Endothelial cell (in vitro differentiated cells): ENCODE measurements around the gene FAM78B. TPM values are rescaled to one million over a fixed set of nuclear protein-coding genes. Genes with fewer than 3 reads are reported as not detected.
A peak's percentile ranks its signal among the peaks of the same experiment; 100 is the strongest.

Source experiments
- DNase-seq: peaks from one replicate; pipeline ENCODE4 v3.0.0; 2021; ENCODE audit warnings: low spot score
- H3K27ac Mint-ChIP-seq: one replicate; pipeline ENCODE4 v1.8.0; 2021; ENCODE audit warnings: mixed read lengths, inconsistent platforms; ENCODE audit not compliant: unreplicated experiment
- H3K27me3 Mint-ChIP-seq: one replicate; pipeline ENCODE4 v1.8.0; 2021; ENCODE audit warnings: mild to moderate bottlenecking, moderate library complexity, mixed read lengths, inconsistent platforms; ENCODE audit not compliant: unreplicated experiment
- H3K36me3 Mint-ChIP-seq: one replicate; pipeline ENCODE4 v1.8.0; 2021; ENCODE audit warnings: mild to moderate bottlenecking, low read depth, mixed read lengths, inconsistent platforms; ENCODE audit not compliant: unreplicated experiment
- H3K4me1 Mint-ChIP-seq: one replicate; pipeline ENCODE4 v1.8.0; 2021; ENCODE audit warnings: mild to moderate bottlenecking, mixed read lengths, inconsistent platforms; ENCODE audit not compliant: unreplicated experiment
- H3K4me3 Mint-ChIP-seq: one replicate; pipeline ENCODE4 v1.8.0; 2021; ENCODE audit warnings: mild to moderate bottlenecking, mixed read lengths, inconsistent platforms; ENCODE audit not compliant: unreplicated experiment
- H3K9me3 Mint-ChIP-seq: one replicate; pipeline ENCODE4 v1.8.0; 2021; ENCODE audit warnings: mixed read lengths, inconsistent platforms; ENCODE audit not compliant: unreplicated experiment
- CTCF ChIP-seq: fragments of 200-600 bp; sonication (generic); IDR thresholded peaks from one replicate; pipeline ENCODE4 v1.5.0; 2021; ENCODE audit warnings: antibody characterized with exemption; ENCODE audit not compliant: unreplicated experiment
- total RNA-seq: library from RNA; stranded (reverse); fragmentation: NEBNext Ultra II Directional; extraction: Animal tissue kit (Norgen Biotek cat#: 25700); gene quantifications from one replicate; pipeline ENCODE4 v1.2.1, GENCODE V29; 2021; ENCODE audit not compliant: unreplicated experiment

The FAM78B gene
- total RNA-seq, 1 donor from 2014 or later: 1.3 TPM

- no peaks in the 10 kb centered on the region for H3K4me1 Mint-ChIP-seq
- no peaks in the 10 kb centered on the region for H3K36me3 Mint-ChIP-seq
- no peak overlapping the region for H3K4me3 Mint-ChIP-seq
- H3K27me3 Mint-ChIP-seq: peaks cover 3% of the 10 kb centered on the region
- no peak for DNase-seq
- no peaks in the 10 kb centered on the region for H3K9me3 Mint-ChIP-seq
- H3K27ac Mint-ChIP-seq: no peak overlapping the region
- no peak for TF ChIP-seq CTCF
These were observed 30.6 kb downstream of the FAM78B start for GRCh38 chr1:166136222-166136621.

GRCh38 chr1:166133857-166134256 is 32.9 kb downstream of the FAM78B start:
- no peaks in the 10 kb centered on the region for H3K27me3 Mint-ChIP-seq
- no peak overlapping the region for H3K27ac Mint-ChIP-seq
- no peaks in the 10 kb centered on the region for H3K36me3 Mint-ChIP-seq
- peaks cover 3% of the 10 kb centered on the region for H3K4me1 Mint-ChIP-seq
- TF ChIP-seq CTCF: no peak
- H3K4me3 Mint-ChIP-seq: no peak overlapping the region
- H3K9me3 Mint-ChIP-seq: no peaks in the 10 kb centered on the region
- DNase-seq: no peak

GRCh38 chr1:166133276-166133841 is 33.4 kb downstream of the FAM78B start:
- no peak overlapping the region for H3K27ac Mint-ChIP-seq
- H3K4me1 Mint-ChIP-seq: peaks cover 3% of the 10 kb centered on the region
- TF ChIP-seq CTCF: peak; percentile 81
- no peak overlapping the region for H3K4me3 Mint-ChIP-seq
- no peak for DNase-seq
- no peaks in the 10 kb centered on the region for H3K9me3 Mint-ChIP-seq
- no peaks in the 10 kb centered on the region for H3K36me3 Mint-ChIP-seq
- no peaks in the 10 kb centered on the region for H3K27me3 Mint-ChIP-seq

GRCh38 chr1:166132496-166132895 is 34.3 kb downstream of the FAM78B start:
- TF ChIP-seq CTCF: no peak
- Mint-ChIP-seq H3K4me3 (no peak overlapping the region), H3K36me3 (no peaks in the 10 kb centered on the region), H3K27ac (no peak overlapping the region), H3K4me1 (peaks cover 3% of the 10 kb centered on the region), H3K27me3 (no peaks in the 10 kb centered on the region), H3K9me3 (no peaks in the 10 kb centered on the region)
- no peak for DNase-seq

- no peak for DNase-seq
- TF ChIP-seq CTCF: no peak
- peaks cover 3% of the 10 kb centered on the region for H3K4me1 Mint-ChIP-seq
- no peaks in the 10 kb centered on the region for H3K27me3 Mint-ChIP-seq
- no peak overlapping the region for H3K27ac Mint-ChIP-seq
- H3K36me3 Mint-ChIP-seq: no peaks in the 10 kb centered on the region
- no peak overlapping the region for H3K4me3 Mint-ChIP-seq
- H3K9me3 Mint-ChIP-seq: no peaks in the 10 kb centered on the region
These were observed 37.8 kb downstream of the FAM78B start for GRCh38 chr1:166129006-166129405.
